Suprapubic skin (tissue), 4 donors: ENCODE results near the gene PNKP.

Experiments
- EP300 ChIP-seq: sonication (generic); formaldehyde crosslinking; IDR thresholded peaks from one replicate; pipeline ENCODE4 v1.6.1; 2017; ENCODE audit warnings: antibody characterized with exemption
- POLR2A ChIP-seq, 2 donors: fragments of 450-650 bp; IDR thresholded peaks; one replicate each; pipeline ENCODE4 v1.6.1; 2017; ENCODE audit warnings: antibody characterized with exemption in 2 of 2, mild to moderate bottlenecking in 2 of 2, moderate library complexity in 2 of 2
- POLR2AphosphoS5 ChIP-seq, 3 donors: sonication (generic); formaldehyde crosslinking; IDR thresholded peaks; one replicate each; pipeline ENCODE4 v1.6.1; 2017; ENCODE audit warnings: antibody characterized with exemption in 3 of 3
- TF ChIP-seq, protein P1 (sequence below), 2 donors: fragments of 200-600 bp in 1 of 2; fragments of 450-650 bp in 1 of 2; sonication (generic) in 1 of 2; IDR thresholded peaks; one replicate each; pipeline ENCODE4 v1.5.1; 2016 to 2019; ENCODE audit warnings: antibody characterized with exemption in 2 of 2, mild to moderate bottlenecking in 1 of 2, moderate library complexity in 1 of 2

DNA sequence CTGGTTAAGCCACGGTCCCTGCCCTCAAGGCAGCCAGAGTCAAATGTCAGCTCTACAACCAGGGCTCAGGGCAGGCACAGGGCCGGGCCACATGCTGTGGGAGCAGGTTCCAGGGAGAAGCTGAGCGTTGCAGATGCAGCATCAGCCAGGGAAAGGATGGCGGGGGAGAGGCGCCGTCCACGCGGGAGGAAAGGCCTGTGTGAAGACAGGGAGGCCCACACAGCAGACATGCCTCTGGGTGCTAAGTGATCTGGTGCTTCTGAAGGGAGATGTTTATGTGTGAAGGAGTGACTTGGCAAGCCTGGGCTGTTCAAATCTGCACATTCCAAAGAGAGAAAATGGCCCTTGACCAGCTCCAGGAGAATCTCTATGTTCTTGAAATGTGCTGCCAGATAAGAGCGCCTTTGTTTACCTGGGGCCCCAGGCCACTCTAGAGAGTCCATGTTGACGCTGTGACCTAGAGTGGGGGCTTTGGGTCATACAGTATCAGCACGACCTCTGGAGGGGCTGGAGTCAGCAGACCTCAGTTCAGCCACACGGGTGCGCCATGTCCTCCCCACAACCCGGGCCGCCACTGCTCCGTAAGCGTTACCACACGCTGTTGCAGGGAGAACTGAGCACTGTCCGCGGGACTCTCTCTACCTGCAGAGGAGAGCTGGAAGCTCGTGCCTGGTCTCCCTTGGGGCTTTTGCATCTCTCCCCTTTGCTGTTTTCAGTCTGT is 45.7 kb upstream of the PNKP start:
- no peak for TF ChIP-seq EP300
- TF ChIP-seq, protein P1, sequence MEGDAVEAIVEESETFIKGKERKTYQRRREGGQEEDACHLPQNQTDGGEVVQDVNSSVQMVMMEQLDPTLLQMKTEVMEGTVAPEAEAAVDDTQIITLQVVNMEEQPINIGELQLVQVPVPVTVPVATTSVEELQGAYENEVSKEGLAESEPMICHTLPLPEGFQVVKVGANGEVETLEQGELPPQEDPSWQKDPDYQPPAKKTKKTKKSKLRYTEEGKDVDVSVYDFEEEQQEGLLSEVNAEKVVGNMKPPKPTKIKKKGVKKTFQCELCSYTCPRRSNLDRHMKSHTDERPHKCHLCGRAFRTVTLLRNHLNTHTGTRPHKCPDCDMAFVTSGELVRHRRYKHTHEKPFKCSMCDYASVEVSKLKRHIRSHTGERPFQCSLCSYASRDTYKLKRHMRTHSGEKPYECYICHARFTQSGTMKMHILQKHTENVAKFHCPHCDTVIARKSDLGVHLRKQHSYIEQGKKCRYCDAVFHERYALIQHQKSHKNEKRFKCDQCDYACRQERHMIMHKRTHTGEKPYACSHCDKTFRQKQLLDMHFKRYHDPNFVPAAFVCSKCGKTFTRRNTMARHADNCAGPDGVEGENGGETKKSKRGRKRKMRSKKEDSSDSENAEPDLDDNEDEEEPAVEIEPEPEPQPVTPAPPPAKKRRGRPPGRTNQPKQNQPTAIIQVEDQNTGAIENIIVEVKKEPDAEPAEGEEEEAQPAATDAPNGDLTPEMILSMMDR (IDR thresholded peaks at IDR 0.05): no peak
- TF ChIP-seq POLR2AphosphoS5 (IDR thresholded peaks at IDR 0.05): no peak
- no peak for TF ChIP-seq POLR2A (IDR thresholded peaks at IDR 0.05)
